Measurements from ENCODE around the gene HABP4. TPM values are rescaled to one million over a fixed set of nuclear protein-coding genes. Genes with fewer than 3 reads are reported as not detected.

The HABP4 gene
- total and polyA plus RNA-seq, 2 of the 4 experiments (the other 2 are of a cell fraction) = 5.2 to 10.6 TPM

DNA sequence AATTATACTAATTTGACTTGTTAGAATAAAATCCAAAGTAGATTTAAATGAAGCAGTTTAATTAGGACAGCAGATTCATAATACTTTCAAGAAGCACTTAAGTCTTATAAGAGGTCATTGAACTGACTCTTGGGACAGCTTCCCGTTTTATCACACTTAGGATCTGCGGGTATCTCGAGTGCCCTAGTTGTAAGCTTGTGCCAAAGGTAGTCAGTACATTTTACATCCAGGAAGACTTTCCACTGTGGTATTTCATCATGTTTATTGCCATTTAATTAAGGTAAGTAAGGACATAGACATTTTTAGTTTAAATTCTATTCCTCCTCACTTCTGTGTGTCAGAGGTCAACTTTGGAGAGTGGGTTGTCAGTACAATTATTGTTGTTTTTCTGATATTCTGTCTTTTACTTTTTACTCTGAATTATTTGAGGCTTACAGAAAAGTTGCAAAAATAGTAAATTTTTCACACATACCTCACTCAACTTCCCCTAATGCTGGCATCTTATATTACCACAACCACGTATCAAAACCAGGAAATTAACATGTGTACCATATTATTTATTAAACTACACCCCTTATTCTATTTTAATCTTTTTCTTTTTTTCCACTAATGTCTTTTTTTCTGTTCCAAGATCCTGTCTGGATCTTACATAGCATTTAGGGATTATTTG lies 24.3 kb upstream of the HABP4 start:
- no peak overlapping the region for H3K23ac ChIP-seq (ENCODE audit: low read depth, low read length)
- H2AFZ ChIP-seq (replicated peaks; ENCODE audit: low read length, poor library complexity) = no peak overlapping the region
- H2BK5ac ChIP-seq (ENCODE audit: low read depth, low read length, poor library complexity, severe bottlenecking) = no peak overlapping the region
- no peak overlapping the region for H3K56ac ChIP-seq (ENCODE audit: extremely low read depth, insufficient read depth, low read length)
- H2BK20ac ChIP-seq (ENCODE audit: low read depth, low read length) = no peak overlapping the region
- ChIA-PET POLR2A (ENCODE audit: unreplicated experiment) (no interaction called here), CTCF (interaction anchor here (0.6 kb wide), 1 partner anchor 1383 kb away, joined by 3 read pairs; no protein-coding TSS in a partner anchor)
- H3K18ac ChIP-seq (ENCODE audit: low read depth, low read length) = no peak overlapping the region
- H3K4ac ChIP-seq (ENCODE audit: low read depth, low read length) = no peak overlapping the region
- intact Hi-C loops (cut with micrococcal nuclease) (no loop called here), dilution Hi-C loops (cut with HindIII; ENCODE audit: low sequenced_read_pairs, unreplicated experiment) (no loop called here), in situ Hi-C loops (cut with MboI; ENCODE audit: low sequenced_read_pairs) (no loop called here)
- H4K91ac ChIP-seq (ENCODE audit: insufficient read depth, low read depth, low read length) = no peak overlapping the region
- no peaks in the 10 kb centered on the region for H3K9me3 ChIP-seq (ENCODE audit: control insufficient read depth, insufficient read depth, low read length)
- TF ChIP-seq RFX5 (IDR thresholded peaks at IDR 0.05; ENCODE audit: low read depth, low read length) (no peak), POLR2A (IDR thresholded peaks at IDR 0.05; ENCODE audit: low read depth, low read length) (no peak), SMC3 (IDR thresholded peaks at IDR 0.05; ENCODE audit: low read depth, low read length) (no peak), NFE2L2 (IDR thresholded peaks at IDR 0.05; ENCODE audit: low read depth, low read length) (no peak), CEBPB (IDR thresholded peaks at IDR 0.05; ENCODE audit: low read depth, low read length) (no peak), MAZ (IDR thresholded peaks at IDR 0.05; ENCODE audit: borderline replicate concordance, low read depth, low read length) (no peak), MAFK (IDR thresholded peaks at IDR 0.05; ENCODE audit: low read depth, low read length) (no peak), CHD1 (IDR thresholded peaks at IDR 0.05; ENCODE audit: low read depth, low read length) (no peak), RAD21 (IDR thresholded peaks at IDR 0.05; ENCODE audit: low read length) (no peak), MXI1 (IDR thresholded peaks at IDR 0.05; ENCODE audit: borderline replicate concordance, low read depth, low read length) (no peak), BHLHE40 (IDR thresholded peaks at IDR 0.05; ENCODE audit: low read depth, low read length) (no peak), RCOR1 (IDR thresholded peaks at IDR 0.05; ENCODE audit: insufficient replicate concordance, low read length) (no peak), FOS (IDR thresholded peaks at IDR 0.05; ENCODE audit: low read depth, low read length) (no peak)
- TF ChIP-seq, protein P1, sequence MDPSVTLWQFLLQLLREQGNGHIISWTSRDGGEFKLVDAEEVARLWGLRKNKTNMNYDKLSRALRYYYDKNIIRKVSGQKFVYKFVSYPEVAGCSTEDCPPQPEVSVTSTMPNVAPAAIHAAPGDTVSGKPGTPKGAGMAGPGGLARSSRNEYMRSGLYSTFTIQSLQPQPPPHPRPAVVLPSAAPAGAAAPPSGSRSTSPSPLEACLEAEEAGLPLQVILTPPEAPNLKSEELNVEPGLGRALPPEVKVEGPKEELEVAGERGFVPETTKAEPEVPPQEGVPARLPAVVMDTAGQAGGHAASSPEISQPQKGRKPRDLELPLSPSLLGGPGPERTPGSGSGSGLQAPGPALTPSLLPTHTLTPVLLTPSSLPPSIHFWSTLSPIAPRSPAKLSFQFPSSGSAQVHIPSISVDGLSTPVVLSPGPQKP (IDR thresholded peaks at IDR 0.05; ENCODE audit: borderline replicate concordance, low read depth, low read length) = no peak
- TF ChIP-seq, protein P2, sequence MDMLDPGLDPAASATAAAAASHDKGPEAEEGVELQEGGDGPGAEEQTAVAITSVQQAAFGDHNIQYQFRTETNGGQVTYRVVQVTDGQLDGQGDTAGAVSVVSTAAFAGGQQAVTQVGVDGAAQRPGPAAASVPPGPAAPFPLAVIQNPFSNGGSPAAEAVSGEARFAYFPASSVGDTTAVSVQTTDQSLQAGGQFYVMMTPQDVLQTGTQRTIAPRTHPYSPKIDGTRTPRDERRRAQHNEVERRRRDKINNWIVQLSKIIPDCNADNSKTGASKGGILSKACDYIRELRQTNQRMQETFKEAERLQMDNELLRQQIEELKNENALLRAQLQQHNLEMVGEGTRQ (IDR thresholded peaks at IDR 0.05; ENCODE audit: low read depth, low read length) = no peak
- TF ChIP-seq, protein P3, sequence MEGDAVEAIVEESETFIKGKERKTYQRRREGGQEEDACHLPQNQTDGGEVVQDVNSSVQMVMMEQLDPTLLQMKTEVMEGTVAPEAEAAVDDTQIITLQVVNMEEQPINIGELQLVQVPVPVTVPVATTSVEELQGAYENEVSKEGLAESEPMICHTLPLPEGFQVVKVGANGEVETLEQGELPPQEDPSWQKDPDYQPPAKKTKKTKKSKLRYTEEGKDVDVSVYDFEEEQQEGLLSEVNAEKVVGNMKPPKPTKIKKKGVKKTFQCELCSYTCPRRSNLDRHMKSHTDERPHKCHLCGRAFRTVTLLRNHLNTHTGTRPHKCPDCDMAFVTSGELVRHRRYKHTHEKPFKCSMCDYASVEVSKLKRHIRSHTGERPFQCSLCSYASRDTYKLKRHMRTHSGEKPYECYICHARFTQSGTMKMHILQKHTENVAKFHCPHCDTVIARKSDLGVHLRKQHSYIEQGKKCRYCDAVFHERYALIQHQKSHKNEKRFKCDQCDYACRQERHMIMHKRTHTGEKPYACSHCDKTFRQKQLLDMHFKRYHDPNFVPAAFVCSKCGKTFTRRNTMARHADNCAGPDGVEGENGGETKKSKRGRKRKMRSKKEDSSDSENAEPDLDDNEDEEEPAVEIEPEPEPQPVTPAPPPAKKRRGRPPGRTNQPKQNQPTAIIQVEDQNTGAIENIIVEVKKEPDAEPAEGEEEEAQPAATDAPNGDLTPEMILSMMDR (conservative IDR thresholded peaks at IDR 0.05; ENCODE audit: low read depth, low read length) = no peak
- H2AK5ac ChIP-seq (ENCODE audit: low read depth, low read length) = no peak overlapping the region
- H3K4me3 ChIP-seq (ENCODE audit: insufficient read depth, low read depth, low read length) = no peak overlapping the region
- peaks cover 3% of the 10 kb centered on the region; the same call in 1 of the 2 replicates for H3K9me1 ChIP-seq (ENCODE audit: insufficient read depth, low read length)
- peaks cover 3% of the 10 kb centered on the region for H3K4me1 ChIP-seq (ENCODE audit: control insufficient read depth, insufficient read depth, low read length)
- 100% methylated on average over 1 of the region's 4 CpGs; no CpG with 5 or more reads in 1 of the 2 experiments for WGBS, 2 experiments (ENCODE audit: extremely low coverage in 2 of 2, insufficient read length in 1 of 2)
- H3K27ac ChIP-seq (ENCODE audit: insufficient read depth, low read length) = no peak overlapping the region
- no peaks in the 10 kb centered on the region for H3K79me1 ChIP-seq (ENCODE audit: low read depth in 1 of 2, low read length in 2 of 2)
- H2BK120ac ChIP-seq (ENCODE audit: low read depth, low read length) = no peak overlapping the region
- DNase-seq = no peak
- no peaks in the 10 kb centered on the region for H3K36me3 ChIP-seq (ENCODE audit: control insufficient read depth, insufficient read depth, low read length)
- no peak overlapping the region for H2AK9ac ChIP-seq (replicated peaks; ENCODE audit: low read depth, low read length, poor library complexity)
- H3K4me2 ChIP-seq (ENCODE audit: low read depth, low read length) = no peak overlapping the region
- H4K20me1 ChIP-seq (ENCODE audit: insufficient read depth, low read length) = no peaks in the 10 kb centered on the region
- BruUV-seq (replicated peaks) = no TSS peak
- H4K5ac ChIP-seq (ENCODE audit: low read depth, low read length) = no peak overlapping the region
- no peak overlapping the region for H3K14ac ChIP-seq (replicated peaks; ENCODE audit: low read depth, low read length)
- no peak overlapping the region for H3K9ac ChIP-seq (ENCODE audit: low read depth, low read length)
- H3K27me3 ChIP-seq (ENCODE audit: control insufficient read depth, insufficient read depth, low read length) = no peaks in the 10 kb centered on the region
- ATAC-seq (ENCODE audit: low read depth) = no peak
- H2BK15ac ChIP-seq (ENCODE audit: low read depth, low read length) = no peak overlapping the region
- no peak overlapping the region for H4K8ac ChIP-seq (ENCODE audit: low read depth in 2 of 2, low read length in 2 of 2)
